8988T (cell line): ENCODE measurements around the gene CHKA.

Experiments
- DNase-seq: peaks from one replicate; pipeline ENCODE4 v3.0.0; 2011

Gene CHKA

DNA sequence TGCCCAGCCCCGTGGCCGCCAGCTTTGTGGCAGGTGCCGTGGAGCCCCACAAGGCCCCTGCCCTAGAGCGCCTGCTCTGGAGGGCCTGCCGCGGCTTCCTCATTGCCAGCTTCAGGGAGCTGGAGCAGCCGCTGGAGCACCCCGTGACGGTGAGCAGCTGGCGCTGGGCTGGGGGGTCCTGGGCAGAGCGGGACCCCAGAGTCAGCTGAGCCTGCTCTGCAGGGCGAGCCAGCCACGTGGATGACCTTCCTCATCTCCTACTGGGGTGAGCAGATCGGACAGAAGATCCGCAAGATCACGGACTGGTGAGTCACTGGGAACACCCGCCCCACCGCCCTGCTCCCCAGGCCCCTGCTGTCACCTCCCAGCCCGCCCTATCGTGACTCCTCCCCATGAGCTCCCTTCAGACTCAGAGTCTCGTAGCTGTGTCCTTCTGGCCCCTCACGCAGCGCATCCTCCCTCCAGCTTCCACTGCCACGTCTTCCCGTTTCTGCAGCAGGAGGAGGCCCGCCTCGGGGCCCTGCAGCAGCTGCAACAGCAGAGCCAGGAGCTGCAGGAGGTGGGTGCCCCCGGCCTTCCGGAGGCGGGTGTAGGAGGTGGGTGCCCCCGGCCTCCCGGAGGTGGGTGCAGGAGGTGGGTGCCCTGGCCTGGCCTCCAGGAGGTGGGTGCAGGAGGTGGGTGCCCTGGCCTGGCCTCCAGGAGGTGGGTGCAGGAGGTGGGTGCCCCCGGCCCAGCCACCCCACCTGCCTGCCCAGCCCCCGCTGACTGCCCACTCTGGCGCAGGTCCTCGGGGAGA is 77.6 kb downstream of the CHKA start:
- peak; percentile 36 for DNase-seq

GRCh38 chr11:68043029-68043348 is 78.2 kb downstream of the CHKA start:
- no peak for DNase-seq

GRCh38 chr11:68042219-68043028 is 78.8 kb downstream of the CHKA start:
- no peak for DNase-seq

GRCh38 chr11:68041617-68042218 is 79.5 kb downstream of the CHKA start:
- no peak for DNase-seq

DNA sequence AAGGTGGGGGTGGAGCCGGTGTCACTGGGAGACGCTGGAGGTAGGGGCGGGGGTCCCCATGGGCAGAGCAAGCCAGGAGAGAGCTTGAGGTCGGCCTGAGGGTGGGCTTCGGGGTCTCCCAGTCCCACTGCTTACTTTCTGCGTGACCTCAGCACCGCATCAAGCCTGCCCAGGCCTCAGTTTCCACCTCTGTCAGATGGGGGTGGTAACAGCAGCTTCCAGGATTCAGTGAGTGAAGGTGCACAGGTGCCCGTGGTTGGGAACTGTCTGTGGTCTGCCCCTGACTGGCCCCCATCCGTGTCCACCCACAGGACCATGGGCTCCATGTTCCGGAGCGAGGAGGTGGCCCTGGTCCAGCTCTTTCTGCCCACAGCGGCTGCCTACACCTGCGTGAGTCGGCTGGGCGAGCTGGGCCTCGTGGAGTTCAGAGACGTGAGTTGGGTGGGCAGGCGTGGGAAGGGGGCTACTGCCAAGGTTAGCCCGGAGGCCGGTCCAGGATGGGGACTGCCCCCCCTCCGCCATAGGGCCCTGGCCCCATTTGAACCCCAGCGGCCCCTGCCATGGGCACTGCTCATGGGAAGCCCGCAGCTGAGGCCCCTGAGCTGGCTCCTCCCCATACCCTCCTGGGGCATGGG is 80.1 kb downstream of the CHKA start:
- DNase-seq, result peak; percentile 58

GRCh38 chr11:68040101-68040956 is 80.9 kb downstream of the CHKA start:
- DNase-seq, result peak; percentile 95

GRCh38 chr11:68039526-68040086 is 81.6 kb downstream of the CHKA start:
- peak; percentile 75 for DNase-seq

GRCh38 chr11:68038718-68039525 is 82.3 kb downstream of the CHKA start, which contains the start of gene TCIRG1:
TCIRG1 (plus strand) TSS chr11:68039025; CDS start chr11:68041272, 2,247 bp downstream.
- DNase-seq, result peak; percentile 99

- no peak for DNase-seq
These were observed 82.9 kb downstream of the CHKA start for GRCh38 chr11:68038226-68038717.

DNA sequence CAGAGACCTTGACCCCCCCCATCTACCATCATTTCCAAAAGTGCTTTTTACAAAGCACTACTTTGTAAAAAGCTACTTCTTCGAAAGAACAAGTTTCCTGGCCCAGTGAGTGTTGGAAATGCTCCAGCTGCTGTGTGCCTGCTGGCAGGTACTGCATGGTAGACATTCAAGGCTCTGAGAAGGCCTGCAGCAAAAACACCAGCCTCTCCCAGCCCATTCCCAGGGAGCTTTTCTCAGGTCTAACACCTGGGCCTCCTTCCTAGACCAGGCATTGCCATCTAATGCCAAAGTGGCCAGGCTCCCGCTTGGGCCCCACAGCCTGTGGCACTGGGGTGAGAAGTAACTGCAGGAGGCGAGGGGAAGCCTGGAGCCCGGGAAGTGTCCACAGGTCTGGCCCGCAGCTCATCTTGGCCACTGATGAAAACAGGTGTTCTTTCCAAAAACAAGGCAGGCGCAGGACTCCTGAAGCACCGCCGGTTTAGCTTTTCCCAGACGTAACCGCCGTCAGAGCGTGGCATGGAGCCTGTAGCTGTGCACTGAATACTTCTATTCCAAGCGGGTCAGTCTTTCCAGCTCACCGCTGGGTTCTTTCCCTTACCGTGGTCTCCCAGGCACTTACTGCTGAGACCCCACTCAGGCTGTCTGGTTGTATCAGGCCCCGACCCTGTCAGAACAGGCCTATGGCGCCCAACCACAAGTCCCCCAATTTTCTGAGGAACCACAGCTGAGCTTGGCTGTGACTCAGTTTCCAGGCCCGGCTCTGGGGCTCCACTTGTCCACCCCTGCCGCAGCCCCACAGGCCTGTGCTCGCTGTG is 83.6 kb downstream of the CHKA start:
- DNase-seq, result no peak

GRCh38 chr11:68036717-68037239 is 84.4 kb downstream of the CHKA start:
- DNase-seq, result no peak

DNA sequence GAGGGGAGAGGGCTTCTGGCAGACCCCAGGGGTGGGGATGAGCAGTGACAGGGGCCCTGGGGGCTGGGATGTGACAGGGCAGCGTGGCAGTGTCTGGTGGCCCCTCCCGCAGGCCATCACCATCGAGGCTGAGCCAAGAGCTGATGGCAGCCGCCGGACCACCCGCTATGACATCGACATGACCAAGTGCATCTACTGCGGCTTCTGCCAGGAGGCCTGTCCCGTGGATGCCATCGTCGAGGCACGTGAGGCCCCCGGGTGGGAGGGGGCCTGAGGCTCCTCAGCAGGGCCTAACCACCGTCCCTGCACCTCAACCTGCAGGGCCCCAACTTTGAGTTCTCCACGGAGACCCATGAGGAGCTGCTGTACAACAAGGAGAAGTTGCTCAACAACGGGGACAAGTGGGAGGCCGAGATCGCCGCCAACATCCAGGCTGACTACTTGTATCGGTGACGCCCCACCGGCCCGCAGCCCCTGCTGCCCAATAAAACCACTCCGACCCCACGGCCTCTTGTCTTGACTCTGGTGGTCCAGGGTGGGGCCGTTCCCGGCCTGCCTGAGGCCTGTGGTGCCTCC is 85.0 kb downstream of the CHKA start:
- DNase-seq, result no peak

DNA sequence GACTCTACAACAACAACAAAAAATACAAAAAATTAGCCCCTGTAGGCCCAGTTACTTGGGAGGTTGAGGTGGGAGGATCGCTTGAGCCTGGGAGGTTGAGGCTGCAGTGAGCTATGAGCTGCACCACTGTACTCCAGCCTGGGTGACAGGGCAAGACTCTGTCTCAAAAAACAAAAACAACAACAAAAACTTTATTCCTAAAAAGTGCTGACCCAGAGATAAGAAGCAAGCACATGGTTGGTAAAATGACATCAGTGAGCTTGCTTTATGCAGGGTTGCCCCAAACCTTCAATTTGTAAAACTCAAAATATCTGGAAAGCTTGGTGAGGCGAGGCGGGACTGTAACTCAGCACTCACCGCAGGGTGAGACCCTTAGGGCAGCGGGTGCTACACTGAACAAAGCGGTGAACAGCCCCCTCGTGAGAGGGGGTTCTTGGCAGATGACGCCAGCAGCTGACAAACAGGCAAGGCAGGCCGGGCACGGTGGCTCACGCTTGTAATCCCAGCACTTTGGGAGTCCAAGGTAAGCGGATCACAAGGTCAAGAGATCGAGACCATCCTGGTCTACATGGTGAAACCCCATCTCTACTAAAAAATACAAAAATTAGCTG is 85.8 kb downstream of the CHKA start:
- no peak for DNase-seq

GRCh38 chr11:68033708-68034045 is 87.5 kb downstream of the CHKA start:
- no peak for DNase-seq

DNA sequence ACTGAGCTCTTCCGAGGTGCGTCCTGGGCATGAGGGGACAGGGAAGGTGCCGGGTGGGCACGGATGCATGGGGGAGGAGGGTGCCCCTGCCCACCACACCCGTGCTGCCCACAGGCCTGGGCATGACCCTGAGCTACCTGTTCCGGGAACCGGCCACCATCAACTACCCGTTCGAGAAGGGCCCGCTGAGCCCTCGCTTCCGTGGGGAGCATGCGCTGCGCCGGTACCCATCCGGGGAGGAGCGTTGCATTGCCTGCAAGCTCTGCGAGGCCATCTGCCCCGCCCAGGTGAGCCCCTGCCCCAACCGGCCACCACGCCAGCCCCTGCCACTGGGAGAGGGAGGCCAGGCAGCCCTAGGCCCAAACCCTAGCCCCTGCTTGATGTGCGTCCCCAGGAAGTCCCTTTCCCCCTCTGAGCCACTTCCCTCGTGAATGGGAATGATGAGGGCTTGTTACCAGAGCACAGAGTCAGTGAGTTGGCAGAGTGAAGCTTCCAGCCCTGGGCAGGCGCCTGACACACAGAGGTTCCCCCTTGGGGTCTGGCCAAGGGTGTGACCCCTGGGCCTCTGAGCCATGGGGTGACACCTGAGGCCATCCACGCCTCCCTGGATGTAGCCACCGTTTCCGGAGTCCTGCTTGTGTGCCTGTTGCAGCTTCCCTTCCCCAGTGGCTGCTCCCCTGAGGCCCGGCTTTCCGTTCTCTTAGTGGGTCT is 88.0 kb downstream of the CHKA start:
- DNase-seq, result no peak

GRCh38 chr11:68032003-68032402 is 89.2 kb downstream of the CHKA start:
- no peak for DNase-seq

- DNase-seq, result no peak
These were observed 90.1 kb downstream of the CHKA start for GRCh38 chr11:68031144-68031464.
